Caco-2 (cell line): Measurements from ENCODE around the gene ABCC4. TPM values are rescaled to one million over a fixed set of nuclear protein-coding genes. Genes with fewer than 3 reads are reported as not detected.

Experiments used
- BruUV-seq: library from RNA; stranded (reverse); fragments of 400-500 nt; replicated peaks from 2 replicates; lab custom pipeline; 2021; lab: Mats Ljungman, UMichigan
- CTCF ChIA-PET: fragments of 300-600 bp; sonication (Branson Sonifier 250); formaldehyde crosslinking; loops from one replicate; lab custom pipeline; 2022; ENCODE audit warnings: antibody characterized with exemption; lab: Charles Lee
- POLR2A ChIA-PET: fragments of 300-600 bp; sonication (Branson Sonifier 250); formaldehyde crosslinking; loops from one replicate; lab custom pipeline; 2022; ENCODE audit warnings: antibody characterized with exemption; lab: Charles Lee
- DNase-seq, 2 experiments: peaks; one replicate each; pipeline versions ENCODE4 v3.0.0 to v3.0.0-alpha.2; 2020 to 2022
- H3K27me3 ChIP-seq: replicated peaks from 2 replicates; pipeline ENCODE4 v1.6.0; 2011; ENCODE audit warnings: low read length; ENCODE audit not compliant: control insufficient read depth, insufficient read depth
- H3K36me3 ChIP-seq: 2 replicates; pipeline ENCODE4 v1.5.1; 2011; ENCODE audit warnings: low read length; ENCODE audit not compliant: control insufficient read depth, insufficient read depth
- H3K4me1 ChIP-seq: fragments of 250-450 bp; sonication (Bioruptor Pico); 2 replicates; pipeline ENCODE4 v1.5.1; 2020; ENCODE audit warnings: mild to moderate bottlenecking
- H3K4me3 ChIP-seq: 2 replicates; pipeline ENCODE4 v1.5.1; 2011; ENCODE audit warnings: low read depth, mild to moderate bottlenecking, control low read depth, low read length
- H3K9me3 ChIP-seq: fragments of 250-450 bp; sonication (Bioruptor Pico); 2 replicates; pipeline ENCODE4 v1.5.1; 2020; ENCODE audit warnings: mild to moderate bottlenecking, moderate library complexity
- H3K27ac Mint-ChIP-seq: one replicate; pipeline ENCODE4 v1.8.0; 2022; ENCODE audit warnings: mixed read lengths; ENCODE audit not compliant: unreplicated experiment
- H3K27me3 Mint-ChIP-seq: one replicate; pipeline ENCODE4 v1.8.0; 2022; ENCODE audit warnings: mixed read lengths; ENCODE audit not compliant: insufficient read depth, unreplicated experiment
- H3K36me3 Mint-ChIP-seq: one replicate; pipeline ENCODE4 v1.8.0; 2022; ENCODE audit warnings: mild to moderate bottlenecking, mixed read lengths; ENCODE audit not compliant: insufficient read depth, unreplicated experiment
- H3K4me1 Mint-ChIP-seq: one replicate; pipeline ENCODE4 v1.8.0; 2022; ENCODE audit warnings: low read depth, mixed read lengths; ENCODE audit not compliant: unreplicated experiment
- H3K4me3 Mint-ChIP-seq: one replicate; pipeline ENCODE4 v1.8.0; 2022; ENCODE audit warnings: mild to moderate bottlenecking, moderate library complexity, mixed read lengths; ENCODE audit not compliant: unreplicated experiment
- H3K9me3 Mint-ChIP-seq: one replicate; pipeline ENCODE4 v1.8.0; 2022; ENCODE audit warnings: mixed read lengths; ENCODE audit not compliant: unreplicated experiment
- CTCF ChIP-seq, 2 experiments: fragments of 200-600 bp in 1 of 2; IDR thresholded peaks; 1 replicate in 1 of 2; 2 replicates in 1 of 2; pipeline versions ENCODE4 v1.5.1 to v1.8.0; 2011 to 2022; ENCODE audit warnings: antibody characterized with exemption in 1 of 2, control low read depth in 1 of 2, inconsistent platforms in 1 of 2, low read depth in 1 of 2, low read length in 1 of 2, mild to moderate bottlenecking in 1 of 2, moderate library complexity in 1 of 2; ENCODE audit not compliant: insufficient read depth in 1 of 2, severe bottlenecking in 1 of 2, unreplicated experiment in 1 of 2
- intact Hi-C: fragments of 100-400 bp; cut with micrococcal nuclease; formaldehyde crosslinking; loops from one replicate; pipeline ENCODE4 v1.10.0; 2022; ENCODE audit not compliant: unreplicated experiment
- total RNA-seq: library from RNA; stranded (reverse); gene quantifications from 2 replicates; pipeline ENCODE4 v1.2.3, GENCODE V29; 2022

Gene ABCC4
- total RNA-seq, 1 experiment from 2014 or later: 51.9 TPM

GRCh38 chr13:95235199-95235756 is 66.0 kb downstream of the ABCC4 start:
- no peaks in the 10 kb centered on the region for H3K4me1 ChIP-seq
- no peak for DNase-seq
- POLR2A ChIA-PET: no interaction called here
- no TSS peak for BruUV-seq
- CTCF ChIA-PET: no interaction called here
- H3K27me3 Mint-ChIP-seq: no peaks in the 10 kb centered on the region
- peaks cover 8% of the 10 kb centered on the region for H3K4me1 Mint-ChIP-seq
- H3K9me3 ChIP-seq: no peaks in the 10 kb centered on the region
- no peaks in the 10 kb centered on the region for H3K9me3 Mint-ChIP-seq
- H3K27ac Mint-ChIP-seq: no peak overlapping the region
- H3K4me3 Mint-ChIP-seq: no peak overlapping the region
- intact Hi-C loops: no loop called here
- H3K36me3 ChIP-seq: no peaks in the 10 kb centered on the region; the same call in 1 of the 2 replicates
- no peaks in the 10 kb centered on the region for H3K27me3 ChIP-seq
- no peak overlapping the region for H3K4me3 ChIP-seq
- peaks cover 47% of the 10 kb centered on the region for H3K36me3 Mint-ChIP-seq
- no peak for TF ChIP-seq CTCF (IDR thresholded peaks at IDR 0.05; ENCODE audit: insufficient read depth in 1 of 2, low read depth in 1 of 2, low read length in 1 of 2, severe bottlenecking in 1 of 2, unreplicated experiment in 1 of 2)

GRCh38 chr13:95234242-95234641 is 67.0 kb downstream of the ABCC4 start:
- H3K4me1 ChIP-seq: no peaks in the 10 kb centered on the region
- intact Hi-C loops: no loop called here
- H3K27me3 Mint-ChIP-seq: no peaks in the 10 kb centered on the region
- H3K9me3 Mint-ChIP-seq: no peaks in the 10 kb centered on the region
- ChIA-PET POLR2A (no interaction called here), CTCF (no interaction called here)
- TF ChIP-seq CTCF (IDR thresholded peaks at IDR 0.05; ENCODE audit: insufficient read depth in 1 of 2, low read depth in 1 of 2, low read length in 1 of 2, severe bottlenecking in 1 of 2, unreplicated experiment in 1 of 2): no peak
- no peak overlapping the region for H3K4me3 ChIP-seq
- H3K4me1 Mint-ChIP-seq: peaks cover 8% of the 10 kb centered on the region
- H3K36me3 ChIP-seq: no peaks in the 10 kb centered on the region; the same call in 1 of the 2 replicates
- no peak overlapping the region for H3K27ac Mint-ChIP-seq
- peaks cover 40% of the 10 kb centered on the region for H3K36me3 Mint-ChIP-seq
- BruUV-seq: no TSS peak
- H3K4me3 Mint-ChIP-seq: no peak overlapping the region
- H3K27me3 ChIP-seq: no peaks in the 10 kb centered on the region
- no peak for DNase-seq
- no peaks in the 10 kb centered on the region for H3K9me3 ChIP-seq

GRCh38 chr13:95233026-95233635 is 68.1 kb downstream of the ABCC4 start:
- no peak overlapping the region for H3K4me3 Mint-ChIP-seq
- H3K9me3 Mint-ChIP-seq: no peaks in the 10 kb centered on the region
- intact Hi-C loops: no loop called here
- H3K4me1 Mint-ChIP-seq: peaks cover 8% of the 10 kb centered on the region
- no peak for TF ChIP-seq CTCF (IDR thresholded peaks at IDR 0.05; ENCODE audit: insufficient read depth in 1 of 2, low read depth in 1 of 2, low read length in 1 of 2, severe bottlenecking in 1 of 2, unreplicated experiment in 1 of 2)
- H3K27me3 Mint-ChIP-seq: no peaks in the 10 kb centered on the region
- no peak for DNase-seq
- ChIA-PET CTCF (interaction anchor here (0.7 kb wide), 1 partner anchor 44 kb away, joined by 3 read pairs; no protein-coding TSS in a partner anchor), POLR2A (no interaction called here)
- H3K27ac Mint-ChIP-seq: no peak overlapping the region
- Histone ChIP-seq H3K4me3 (no peak overlapping the region), H3K27me3 (no peaks in the 10 kb centered on the region), H3K9me3 (no peaks in the 10 kb centered on the region), H3K36me3 (no peaks in the 10 kb centered on the region), H3K4me1 (no peaks in the 10 kb centered on the region)
- no TSS peak for BruUV-seq
- H3K36me3 Mint-ChIP-seq: peaks cover 40% of the 10 kb centered on the region
